Urinary bladder (tissue), 4 donors: ENCODE measurements around the gene RPL28. TPM values are rescaled to one million over a fixed set of nuclear protein-coding genes. Genes with fewer than 3 reads are reported as not detected.

Experiments
- DNase-seq: peaks from one replicate; pipeline ENCODE4 v3.0.0-alpha.2; 2015; ENCODE audit errors: extremely low spot score
- H3K27ac ChIP-seq: one replicate; pipeline ENCODE4 v1.5.1; 2013; ENCODE audit warnings: low read depth, mild to moderate bottlenecking, moderate library complexity
- H3K36me3 ChIP-seq: one replicate; pipeline ENCODE4 v1.6.1; 2013; ENCODE audit warnings: mild to moderate bottlenecking, moderate library complexity; ENCODE audit not compliant: insufficient read depth
- H3K4me1 ChIP-seq: one replicate; pipeline ENCODE4 v1.6.1; 2013; ENCODE audit warnings: mild to moderate bottlenecking, moderate library complexity; ENCODE audit not compliant: insufficient read depth
- H3K4me3 ChIP-seq: one replicate; pipeline ENCODE4 v1.5.1; 2013; ENCODE audit warnings: low read depth, low read length
- WGBS: extraction: QIAGEN DNeasy Blood & Tissue Kit; methylation state at CpG from one replicate; pipeline ENCODE4 v1.1.7; 2013; 5-methylcytosine and 5-hydroxymethylcytosine counted together
- polyA plus RNA-seq: library from polyadenylated mRNA; stranded (reverse); fragments of 200-250 nt; gene quantifications from one replicate; pipeline ENCODE4 v1.2.3, GENCODE V29; 2013
- total RNA-seq: library from RNA; depleted of rRNA; stranded (reverse); fragments of >200 nt; gene quantifications from one replicate; pipeline ENCODE4 v1.2.3, GENCODE V29; 2014
- donor health status: healthy with polysubstance abuse.
- donor health status: healthy.

Gene RPL28
- total and polyA plus RNA-seq, 2 donors, result 141 to 1,449 TPM

GRCh38 chr19:55347442-55348009 is 38.2 kb upstream of the RPL28 start:
- Histone ChIP-seq H3K4me3 (no peak overlapping the region), H3K27ac (no peak overlapping the region), H3K4me1 (no peaks in the 10 kb centered on the region), H3K36me3 (no peaks in the 10 kb centered on the region)
- no peak for DNase-seq
- WGBS, result 80% methylated on average over 10 of the region's 10 CpGs

- Histone ChIP-seq H3K27ac (no peak overlapping the region), H3K36me3 (no peaks in the 10 kb centered on the region), H3K4me3 (no peak overlapping the region), H3K4me1 (no peaks in the 10 kb centered on the region)
- DNase-seq, result no peak
- 65% methylated on average over 22 of the region's 22 CpGs for WGBS
These were observed 37.3 kb upstream of the RPL28 start for GRCh38 chr19:55348317-55349034.

- WGBS, result 67% methylated on average over 11 of the region's 11 CpGs
These were observed 35.0 kb upstream of the RPL28 start for GRCh38 chr19:55350620-55351315.

GRCh38 chr19:55352040-55352439 is 33.7 kb upstream of the RPL28 start:
- H3K27ac ChIP-seq, result no peak overlapping the region
- WGBS, result 77% methylated on average over 6 of the region's 6 CpGs
- no peak for DNase-seq
- H3K36me3 ChIP-seq, result no peaks in the 10 kb centered on the region
- no peak overlapping the region for H3K4me3 ChIP-seq
- H3K4me1 ChIP-seq, result no peaks in the 10 kb centered on the region

More at GRCh38 chr19:55350620-55351315, 35.0 kb upstream of the RPL28 start:
- H3K36me3 ChIP-seq, result no peaks in the 10 kb centered on the region
- no peak overlapping the region for H3K27ac ChIP-seq
- H3K4me3 ChIP-seq, result no peak overlapping the region
- H3K4me1 ChIP-seq, result no peaks in the 10 kb centered on the region
- DNase-seq, result no peak

GRCh38 chr19:55352549-55353145 is 33.1 kb upstream of the RPL28 start:
- H3K4me1 ChIP-seq, result no peaks in the 10 kb centered on the region
- DNase-seq, result no peak
- 65% methylated on average over 25 of the region's 25 CpGs for WGBS
- no peaks in the 10 kb centered on the region for H3K36me3 ChIP-seq
- H3K4me3 ChIP-seq, result no peak overlapping the region
- H3K27ac ChIP-seq, result no peak overlapping the region

GRCh38 chr19:55353356-55353802 is 32.4 kb upstream of the RPL28 start:
- WGBS, result 3% methylated on average over 24 of the region's 24 CpGs
- DNase-seq, result no peak
- peak overlapping the region; percentile 21 for H3K4me3 ChIP-seq

GRCh38 chr19:55353803-55354697 is 31.7 kb upstream of the RPL28 start:
- no peak for DNase-seq
- Histone ChIP-seq H3K4me1 (no peaks in the 10 kb centered on the region), H3K4me3 (peak overlapping the region; percentile 21), H3K36me3 (no peaks in the 10 kb centered on the region), H3K27ac (no peak overlapping the region)
- 2% methylated on average over 72 of the region's 72 CpGs for WGBS

More at GRCh38 chr19:55353356-55353802, 32.4 kb upstream of the RPL28 start:
- no peak overlapping the region for H3K27ac ChIP-seq
- no peaks in the 10 kb centered on the region for H3K36me3 ChIP-seq
- no peaks in the 10 kb centered on the region for H3K4me1 ChIP-seq

- 2% methylated on average over 43 of the region's 43 CpGs for WGBS
- Histone ChIP-seq H3K4me3 (peak within 1 kb of the TSS; percentile 21), H3K4me1 (no peaks in the 10 kb centered on the region), H3K36me3 (no peaks in the 10 kb centered on the region), H3K27ac (no peak within 1 kb of the TSS)
- DNase-seq, result no peak
These were observed 31.0 kb upstream of the RPL28 start, which contains the start of gene COX6B2 for GRCh38 chr19:55354698-55355212. TSS of gene COX6B2 (minus strand) at chr19:55354719. CDS start at chr19:55354521, 198 bp downstream.

GRCh38 chr19:55355213-55355821 is 30.4 kb upstream of the RPL28 start:
- Histone ChIP-seq H3K27ac (no peak overlapping the region), H3K4me1 (no peaks in the 10 kb centered on the region), H3K36me3 (no peaks in the 10 kb centered on the region), H3K4me3 (no peak overlapping the region)
- DNase-seq, result no peak
- WGBS, result 17% methylated on average over 13 of the region's 13 CpGs

- no peak for DNase-seq
- WGBS, result 86% methylated on average over 19 of the region's 19 CpGs
- Histone ChIP-seq H3K4me1 (no peaks in the 10 kb centered on the region), H3K4me3 (no peak overlapping the region), H3K36me3 (no peaks in the 10 kb centered on the region), H3K27ac (no peak overlapping the region)
These were observed 27.2 kb upstream of the RPL28 start for GRCh38 chr19:55358493-55358892.

GRCh38 chr19:55358943-55359908 is 26.5 kb upstream of the RPL28 start:
- H3K27ac ChIP-seq, result no peak overlapping the region
- H3K4me3 ChIP-seq, result no peak overlapping the region
- no peak for DNase-seq
- 72% methylated on average over 32 of the region's 32 CpGs for WGBS
- H3K36me3 ChIP-seq, result no peaks in the 10 kb centered on the region
- no peaks in the 10 kb centered on the region for H3K4me1 ChIP-seq
